ENCODE measurements around the gene RTN4RL1.

Gene RTN4RL1

GRCh38 chr17:1960545-1960912 lies 64.6 kb downstream of the RTN4RL1 start:
- H3K4me3 ChIP-seq (ENCODE audit: low read depth, low read length) = no peak overlapping the region
- TF ChIP-seq CTCF (IDR thresholded peaks at IDR 0.05; ENCODE audit: low read depth, low read length) = no peak
- in situ Hi-C loops (cut with HindIII; ENCODE audit: low sequenced_read_pairs) = no loop called here
- DNase-seq (ENCODE audit: low read depth, low spot score) = no peak

- no peak for DNase-seq (ENCODE audit: low read depth, low spot score)
- in situ Hi-C loops (cut with HindIII; ENCODE audit: low sequenced_read_pairs) = no loop called here
- no peak overlapping the region for H3K4me3 ChIP-seq (ENCODE audit: low read depth, low read length)
- no peak for TF ChIP-seq CTCF (IDR thresholded peaks at IDR 0.05; ENCODE audit: low read depth, low read length)
These were observed 65.1 kb downstream of the RTN4RL1 start for GRCh38 chr17:1959871-1960544.

GRCh38 chr17:1958134-1958881 lies 66.8 kb downstream of the RTN4RL1 start:
- no peak overlapping the region for H3K4me3 ChIP-seq (ENCODE audit: low read depth, low read length)
- no peak for TF ChIP-seq CTCF (IDR thresholded peaks at IDR 0.05; ENCODE audit: low read depth, low read length)
- DNase-seq (ENCODE audit: low read depth, low spot score) = no peak
- in situ Hi-C loops (cut with HindIII; ENCODE audit: low sequenced_read_pairs) = no loop called here

GRCh38 chr17:1957037-1957436 lies 68.1 kb downstream of the RTN4RL1 start:
- in situ Hi-C loops (cut with HindIII; ENCODE audit: low sequenced_read_pairs) = no loop called here
- H3K4me3 ChIP-seq (ENCODE audit: low read depth, low read length) = no peak overlapping the region
- TF ChIP-seq CTCF (IDR thresholded peaks at IDR 0.05; ENCODE audit: low read depth, low read length) = no peak
- peak; percentile 12 for DNase-seq (ENCODE audit: low read depth, low spot score)

GRCh38 chr17:1956134-1956533 lies 69.0 kb downstream of the RTN4RL1 start:
- in situ Hi-C loops (cut with HindIII; ENCODE audit: low sequenced_read_pairs) = no loop called here
- no peak for DNase-seq (ENCODE audit: low read depth, low spot score)
- TF ChIP-seq CTCF (IDR thresholded peaks at IDR 0.05; ENCODE audit: low read depth, low read length) = no peak
- no peak overlapping the region for H3K4me3 ChIP-seq (ENCODE audit: low read depth, low read length)

GRCh38 chr17:1953831-1954230 lies 71.3 kb downstream of the RTN4RL1 start:
- DNase-seq (ENCODE audit: low read depth, low spot score) = no peak
- TF ChIP-seq CTCF (IDR thresholded peaks at IDR 0.05; ENCODE audit: low read depth, low read length) = no peak
- no peak overlapping the region for H3K4me3 ChIP-seq (ENCODE audit: low read depth, low read length)
- in situ Hi-C loops (cut with HindIII; ENCODE audit: low sequenced_read_pairs) = no loop called here
